ENCODE results near the gene DCAF11.

DNA sequence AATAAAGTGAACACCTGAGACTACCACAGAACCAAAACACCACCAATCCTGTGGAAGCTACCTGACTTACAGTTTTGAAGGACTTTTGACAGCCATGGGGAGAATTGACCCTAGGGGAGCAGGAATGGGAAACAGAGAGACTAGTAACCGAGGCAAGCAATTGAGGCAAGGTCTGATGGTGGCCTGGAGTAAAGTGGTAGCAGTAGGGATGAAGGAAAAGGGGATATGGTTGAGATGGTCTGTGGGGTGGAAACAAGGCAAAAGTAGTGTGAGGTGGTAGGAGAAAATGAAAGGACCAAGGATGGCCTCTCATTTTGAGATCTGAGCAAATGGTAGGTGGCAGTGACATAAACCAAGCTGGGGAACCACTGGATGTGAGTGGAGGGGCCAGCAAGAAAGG, 42.3 kb downstream of the DCAF11 start:
- TF ChIP-seq, protein P1, sequence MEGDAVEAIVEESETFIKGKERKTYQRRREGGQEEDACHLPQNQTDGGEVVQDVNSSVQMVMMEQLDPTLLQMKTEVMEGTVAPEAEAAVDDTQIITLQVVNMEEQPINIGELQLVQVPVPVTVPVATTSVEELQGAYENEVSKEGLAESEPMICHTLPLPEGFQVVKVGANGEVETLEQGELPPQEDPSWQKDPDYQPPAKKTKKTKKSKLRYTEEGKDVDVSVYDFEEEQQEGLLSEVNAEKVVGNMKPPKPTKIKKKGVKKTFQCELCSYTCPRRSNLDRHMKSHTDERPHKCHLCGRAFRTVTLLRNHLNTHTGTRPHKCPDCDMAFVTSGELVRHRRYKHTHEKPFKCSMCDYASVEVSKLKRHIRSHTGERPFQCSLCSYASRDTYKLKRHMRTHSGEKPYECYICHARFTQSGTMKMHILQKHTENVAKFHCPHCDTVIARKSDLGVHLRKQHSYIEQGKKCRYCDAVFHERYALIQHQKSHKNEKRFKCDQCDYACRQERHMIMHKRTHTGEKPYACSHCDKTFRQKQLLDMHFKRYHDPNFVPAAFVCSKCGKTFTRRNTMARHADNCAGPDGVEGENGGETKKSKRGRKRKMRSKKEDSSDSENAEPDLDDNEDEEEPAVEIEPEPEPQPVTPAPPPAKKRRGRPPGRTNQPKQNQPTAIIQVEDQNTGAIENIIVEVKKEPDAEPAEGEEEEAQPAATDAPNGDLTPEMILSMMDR (IDR thresholded peaks at IDR 0.05) = no peak
- TF ChIP-seq POLR2A (IDR thresholded peaks at IDR 0.05) = no peak
- no peak for TF ChIP-seq POLR2AphosphoS5 (IDR thresholded peaks at IDR 0.05)

All from upper lobe of left lung (tissue), 4 donors.